Astrocyte (in vitro differentiated cells and primary cell): ENCODE data around the gene DHRS2.

Experiments used
- EZH2 ChIP-seq: IDR thresholded peaks from 2 replicates; pipeline ENCODE4 v1.6.1; 2012; ENCODE audit warnings: mild to moderate bottlenecking, low read length, inconsistent platforms; ENCODE audit not compliant: insufficient read depth
- TF ChIP-seq, protein P1 (sequence below): IDR thresholded peaks from 2 replicates; pipeline ENCODE4 v1.5.1; 2011; ENCODE audit warnings: low read depth, mild to moderate bottlenecking, inconsistent platforms, low read length, moderate library complexity; ENCODE audit not compliant: insufficient read depth

DNA sequence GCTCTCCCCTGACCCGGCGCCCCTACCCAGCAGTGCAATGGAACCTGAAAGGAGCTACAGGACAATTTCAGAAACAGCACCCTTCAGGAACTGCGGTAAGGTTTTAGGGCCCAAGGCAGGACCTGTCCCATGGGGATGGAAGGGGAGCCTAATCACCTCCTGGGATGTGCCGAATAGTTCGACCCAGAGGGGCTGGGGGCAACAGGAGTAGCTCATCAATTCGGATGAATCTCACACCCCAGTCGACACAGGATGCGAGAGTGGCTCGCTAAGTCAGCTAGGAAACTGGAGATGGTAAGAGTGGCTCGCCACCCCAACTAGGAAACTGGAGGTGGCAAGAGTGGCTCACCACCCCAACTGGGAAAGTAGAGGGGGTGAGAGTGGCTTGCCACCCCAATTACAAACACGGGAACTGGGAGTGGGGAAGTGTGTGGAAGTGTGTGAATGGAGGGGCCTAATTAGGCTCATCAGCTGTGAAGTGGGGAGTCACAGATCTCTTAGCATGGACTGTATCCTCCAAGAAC, 57.1 kb downstream of the DHRS2 start:
- TF ChIP-seq, protein P1, sequence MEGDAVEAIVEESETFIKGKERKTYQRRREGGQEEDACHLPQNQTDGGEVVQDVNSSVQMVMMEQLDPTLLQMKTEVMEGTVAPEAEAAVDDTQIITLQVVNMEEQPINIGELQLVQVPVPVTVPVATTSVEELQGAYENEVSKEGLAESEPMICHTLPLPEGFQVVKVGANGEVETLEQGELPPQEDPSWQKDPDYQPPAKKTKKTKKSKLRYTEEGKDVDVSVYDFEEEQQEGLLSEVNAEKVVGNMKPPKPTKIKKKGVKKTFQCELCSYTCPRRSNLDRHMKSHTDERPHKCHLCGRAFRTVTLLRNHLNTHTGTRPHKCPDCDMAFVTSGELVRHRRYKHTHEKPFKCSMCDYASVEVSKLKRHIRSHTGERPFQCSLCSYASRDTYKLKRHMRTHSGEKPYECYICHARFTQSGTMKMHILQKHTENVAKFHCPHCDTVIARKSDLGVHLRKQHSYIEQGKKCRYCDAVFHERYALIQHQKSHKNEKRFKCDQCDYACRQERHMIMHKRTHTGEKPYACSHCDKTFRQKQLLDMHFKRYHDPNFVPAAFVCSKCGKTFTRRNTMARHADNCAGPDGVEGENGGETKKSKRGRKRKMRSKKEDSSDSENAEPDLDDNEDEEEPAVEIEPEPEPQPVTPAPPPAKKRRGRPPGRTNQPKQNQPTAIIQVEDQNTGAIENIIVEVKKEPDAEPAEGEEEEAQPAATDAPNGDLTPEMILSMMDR = no peak
- no peak for TF ChIP-seq EZH2
